HFF-Myc (cell line): ENCODE results near the gene FCHSD2.

Experiments
- DNase-seq: peaks from one replicate; pipeline ENCODE4 v3.0.0-alpha.2; 2011; ENCODE audit warnings: low read depth; ENCODE audit errors: extremely low read depth
- H3K4me3 ChIP-seq: replicated peaks from 2 replicates; pipeline ENCODE4 v1.5.1; 2011; ENCODE audit warnings: low read depth, mild to moderate bottlenecking, control low read depth, low read length
- CTCF ChIP-seq: IDR thresholded peaks from 2 replicates; pipeline ENCODE4 v1.5.1; 2012; ENCODE audit warnings: mild to moderate bottlenecking, low read depth, low read length, control low read depth; ENCODE audit errors: missing control alignments

FCHSD2 gene

GRCh38 chr11:72951888-72952287 is 190.2 kb downstream of the FCHSD2 start:
- no peak overlapping the region for H3K4me3 ChIP-seq
- DNase-seq = no peak
- TF ChIP-seq CTCF = no peak

GRCh38 chr11:72951193-72951592 is 190.9 kb downstream of the FCHSD2 start:
- TF ChIP-seq CTCF = no peak
- H3K4me3 ChIP-seq = no peak overlapping the region
- no peak for DNase-seq

- no peak overlapping the region for H3K4me3 ChIP-seq
- DNase-seq = no peak
- TF ChIP-seq CTCF = no peak
Observed at GRCh38 chr11:72950685-72951084, 191.4 kb downstream of the FCHSD2 start.

- no peak for DNase-seq
- no peak for TF ChIP-seq CTCF
- no peak overlapping the region for H3K4me3 ChIP-seq
Observed at GRCh38 chr11:72947229-72947628, 194.9 kb downstream of the FCHSD2 start.

- no peak for DNase-seq
- TF ChIP-seq CTCF = no peak
- no peak overlapping the region for H3K4me3 ChIP-seq
Observed at GRCh38 chr11:72943664-72944063, 198.5 kb downstream of the FCHSD2 start.

- no peak for TF ChIP-seq CTCF
- H3K4me3 ChIP-seq = no peak overlapping the region
- DNase-seq = no peak
Observed at GRCh38 chr11:72940417-72940816, 201.7 kb downstream of the FCHSD2 start.

- no peak for DNase-seq
- TF ChIP-seq CTCF = no peak
Observed at GRCh38 chr11:72939031-72939430, 203.1 kb downstream of the FCHSD2 start.

More at GRCh38 chr11:72939031-72939430, 203.1 kb downstream of the FCHSD2 start:
- no peak overlapping the region for H3K4me3 ChIP-seq
